IgD-negative memory B cell (primary cell): ENCODE measurements around the gene POU3F2. TPM values are rescaled to one million over a fixed set of nuclear protein-coding genes. Genes with fewer than 3 reads are reported as not detected.
A peak's percentile ranks its signal among the peaks of the same experiment; 100 is the strongest.

Experiments used
- H3K27ac Mint-ChIP-seq, 3 donors: one replicate each; pipeline ENCODE4 v1.8.0; 2020 to 2022; ENCODE audit warnings: mild to moderate bottlenecking in 3 of 3, mixed read lengths in 3 of 3, moderate library complexity in 1 of 3
- H3K27me3 Mint-ChIP-seq: one replicate; pipeline ENCODE4 v1.8.0; 2021; ENCODE audit warnings: mixed read lengths
- H3K36me3 Mint-ChIP-seq: one replicate; pipeline ENCODE4 v1.8.0; 2020; ENCODE audit warnings: mild to moderate bottlenecking, mixed read lengths
- H3K4me1 Mint-ChIP-seq, 3 donors: one replicate each; pipeline ENCODE4 v1.8.0; 2020 to 2022; ENCODE audit warnings: mixed read lengths in 3 of 3, mild to moderate bottlenecking in 1 of 3
- H3K4me3 Mint-ChIP-seq, 4 donors: one replicate each; pipeline ENCODE4 v1.8.0; 2020 to 2022; ENCODE audit warnings: mild to moderate bottlenecking in 4 of 4, mixed read lengths in 4 of 4, moderate library complexity in 3 of 4
- H3K9me3 Mint-ChIP-seq, 3 donors: one replicate each; pipeline ENCODE4 v1.8.0; 2020 to 2021; ENCODE audit warnings: mixed read lengths in 3 of 3, mild to moderate bottlenecking in 1 of 3
- polyA plus RNA-seq: library from polyadenylated mRNA; unstranded; fragments of 300-500 nt; fragmentation: Illumina TruSeq; gene quantifications from one replicate; pipeline ENCODE4 v1.2.3, GENCODE V29; 2021

The POU3F2 gene
- not detected for polyA plus RNA-seq

DNA sequence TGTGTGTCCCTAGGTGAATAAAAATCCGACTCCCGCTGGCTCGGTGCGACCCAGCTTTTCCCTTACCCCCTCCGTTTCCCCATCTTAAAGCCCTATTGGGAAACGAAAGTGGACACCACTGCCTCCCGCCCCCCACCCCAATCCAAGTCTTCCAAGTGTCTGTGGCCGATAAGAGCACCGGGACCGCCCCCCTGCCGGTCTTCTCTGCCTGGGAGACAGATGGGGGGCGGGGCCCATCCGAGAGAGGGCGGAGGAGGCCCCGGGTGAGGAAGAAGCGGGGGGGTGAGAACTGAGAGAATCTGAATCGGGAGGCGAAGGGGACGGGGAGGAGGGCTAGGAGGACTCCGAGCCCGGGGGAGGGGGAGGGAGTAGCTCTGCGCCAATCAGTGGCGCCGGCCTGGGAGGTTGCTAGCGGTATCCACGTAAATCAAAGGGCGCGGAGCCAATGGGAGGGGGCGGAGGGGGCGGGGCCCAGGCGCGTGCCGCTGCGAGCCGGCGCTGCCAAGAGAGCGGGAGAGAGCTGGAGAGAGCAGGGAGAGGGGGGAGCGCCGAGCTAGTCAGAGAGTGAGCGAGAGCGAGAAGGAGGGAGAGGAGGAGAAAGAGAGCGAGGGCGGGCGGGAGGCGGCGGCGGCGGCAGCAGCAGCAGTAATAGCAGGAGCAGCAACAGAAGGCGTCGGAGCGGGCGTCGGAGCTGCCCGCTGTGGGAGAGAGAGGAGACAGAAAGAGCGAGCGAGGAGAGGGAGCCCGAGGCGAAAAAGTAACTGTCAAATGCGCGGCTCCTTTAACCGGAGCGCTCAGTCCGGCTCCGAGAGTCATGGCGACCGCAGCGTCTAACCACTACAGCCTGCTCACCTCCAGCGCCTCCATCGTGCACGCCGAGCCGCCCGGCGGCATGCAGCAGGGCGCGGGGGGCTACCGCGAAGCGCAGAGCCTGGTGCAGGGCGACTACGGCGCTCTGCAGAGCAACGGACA lies at the start of gene POU3F2:
TSS of gene POU3F2 (plus strand) at position 515 of the 972 bp plus-strand sequence. CDS start at position 815, 300 bp downstream.
- H3K27me3 Mint-ChIP-seq: peaks cover 62% of the 10 kb centered on the region
- peak within 1 kb of the TSS; percentile 84 to 98 (median 94) for H3K4me3 Mint-ChIP-seq
- peaks cover 19 to 40% (median 29%) of the 10 kb centered on the region in 3 donors for H3K4me1 Mint-ChIP-seq
- H3K9me3 Mint-ChIP-seq: peaks cover 0 to 9% (median 0%) of the 10 kb centered on the region in 3 donors
- H3K36me3 Mint-ChIP-seq: peaks cover 3% of the 10 kb centered on the region
- peak within 1 kb of the TSS; percentile 83 to 93 (median 87) for H3K27ac Mint-ChIP-seq

DNA sequence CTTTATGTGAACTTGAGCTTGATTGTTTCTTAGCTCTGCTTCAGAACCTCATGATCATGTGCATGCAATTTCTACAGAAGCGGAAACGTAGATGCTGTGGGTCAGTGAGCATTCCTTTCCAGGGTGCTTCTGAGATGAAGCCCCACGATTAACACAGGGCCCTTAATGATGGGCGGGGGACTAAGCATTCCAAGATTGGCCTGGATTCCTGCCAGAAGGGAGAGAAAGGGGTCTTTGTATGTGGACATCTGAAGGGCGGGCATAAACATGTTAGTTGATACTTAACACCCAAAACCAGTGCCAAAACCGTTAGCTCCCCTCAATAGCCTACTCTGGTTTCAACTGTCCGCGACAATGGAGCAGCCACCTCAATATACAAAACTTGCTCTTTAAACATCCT lies 46.9 kb upstream of the POU3F2 start:
- H3K4me3 Mint-ChIP-seq: no peak overlapping the region
- no peaks in the 10 kb centered on the region for H3K36me3 Mint-ChIP-seq
- H3K27ac Mint-ChIP-seq: no peak overlapping the region
- no peaks in the 10 kb centered on the region for H3K9me3 Mint-ChIP-seq
- peaks cover 5% of the 10 kb centered on the region for H3K27me3 Mint-ChIP-seq
- no peaks in the 10 kb centered on the region for H3K4me1 Mint-ChIP-seq

DNA sequence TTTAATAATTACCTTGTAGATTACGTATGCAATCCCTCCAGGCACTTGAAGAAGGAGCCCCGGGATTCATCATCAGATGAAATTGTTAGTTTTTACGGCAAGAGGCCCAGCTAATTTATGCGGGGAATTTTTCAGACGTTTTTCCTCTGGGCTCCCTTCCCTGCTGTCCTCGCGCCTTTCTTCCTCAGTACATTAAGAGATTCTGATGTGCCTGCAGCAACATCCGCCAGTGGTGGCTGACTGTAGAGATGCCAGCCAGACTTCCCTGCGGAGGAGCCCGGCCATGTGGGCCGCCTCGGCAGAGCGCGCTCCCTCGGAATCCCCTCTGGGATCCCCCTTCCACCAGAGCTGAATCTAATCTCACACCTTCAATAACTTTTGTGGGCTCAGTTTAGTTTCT lies 46.4 kb upstream of the POU3F2 start:
- peaks cover 5% of the 10 kb centered on the region for H3K27me3 Mint-ChIP-seq
- H3K27ac Mint-ChIP-seq: no peak overlapping the region
- no peak overlapping the region for H3K4me3 Mint-ChIP-seq
- H3K9me3 Mint-ChIP-seq: no peaks in the 10 kb centered on the region
- no peaks in the 10 kb centered on the region for H3K36me3 Mint-ChIP-seq
- H3K4me1 Mint-ChIP-seq: no peaks in the 10 kb centered on the region

DNA sequence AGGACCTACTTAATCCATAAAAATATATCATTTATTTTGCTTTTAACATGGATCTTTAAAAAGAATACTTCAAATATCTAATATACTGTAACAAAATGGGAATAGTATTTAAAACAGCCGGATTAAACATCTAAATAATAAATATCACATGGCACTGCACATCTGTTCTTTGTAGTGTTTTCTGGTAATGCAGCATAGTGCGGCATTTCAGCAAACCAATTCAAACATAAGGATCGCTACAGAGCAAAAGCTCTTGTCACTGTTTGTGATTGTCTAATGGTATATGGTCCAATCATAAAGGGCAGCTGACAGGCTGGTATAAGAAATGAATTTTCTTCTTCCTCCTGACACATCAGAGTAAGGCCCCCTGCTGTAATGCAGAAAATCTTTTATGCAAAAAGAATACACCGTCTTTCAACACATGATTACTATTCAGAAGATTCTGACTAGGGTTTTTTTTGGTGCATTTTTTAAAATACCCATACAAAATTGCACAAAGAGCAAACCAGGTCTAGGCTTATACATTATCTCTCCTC lies 40.0 kb upstream of the POU3F2 start:
- H3K9me3 Mint-ChIP-seq: peaks cover 0 to 4% (median 0%) of the 10 kb centered on the region in 3 donors
- H3K36me3 Mint-ChIP-seq: no peaks in the 10 kb centered on the region
- H3K4me1 Mint-ChIP-seq: no peaks in the 10 kb centered on the region
- H3K27me3 Mint-ChIP-seq: peaks cover 5% of the 10 kb centered on the region
- H3K4me3 Mint-ChIP-seq: no peak overlapping the region
- H3K27ac Mint-ChIP-seq: no peak overlapping the region

DNA sequence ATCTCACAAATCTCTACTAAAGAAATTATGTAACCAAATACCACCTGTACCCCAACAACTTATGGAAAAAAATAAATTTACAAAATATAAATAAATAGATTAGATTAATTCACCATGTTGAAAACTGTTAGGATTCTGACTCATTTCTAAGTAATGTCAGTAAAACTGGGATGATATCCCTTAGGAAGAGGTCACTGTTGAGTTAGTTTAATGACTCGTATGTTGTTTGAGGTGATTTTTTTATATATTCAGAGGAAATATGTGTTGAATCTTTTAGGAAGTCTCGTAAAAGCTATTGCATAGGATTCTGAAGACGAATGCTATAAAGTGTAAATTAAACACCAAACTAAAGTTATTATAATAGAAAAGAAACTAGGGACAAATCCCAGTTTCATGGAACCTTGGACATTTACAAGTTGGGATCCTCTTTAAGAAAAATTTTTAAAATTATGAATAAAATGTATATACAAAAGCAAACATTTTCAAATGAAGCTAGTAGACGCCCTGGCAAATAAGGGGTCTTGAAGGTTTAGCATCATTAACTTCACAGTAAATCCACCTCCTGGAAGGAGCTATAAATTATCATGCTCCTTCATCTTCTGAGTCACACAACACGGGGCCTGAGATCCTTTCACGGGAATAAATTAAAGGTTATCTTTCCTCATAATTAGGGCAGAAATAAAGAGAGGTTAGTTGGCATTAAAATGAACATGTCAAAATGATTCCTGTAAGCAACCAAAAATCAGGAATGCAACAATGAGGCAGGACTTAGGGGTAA lies 37.0 kb upstream of the POU3F2 start:
- Mint-ChIP-seq H3K9me3 (peaks cover 0 to 4% (median 0%) of the 10 kb centered on the region in 3 donors), H3K27me3 (peaks cover 5% of the 10 kb centered on the region), H3K4me3 (no peak overlapping the region), H3K36me3 (no peaks in the 10 kb centered on the region), H3K4me1 (no peaks in the 10 kb centered on the region), H3K27ac (no peak overlapping the region)

DNA sequence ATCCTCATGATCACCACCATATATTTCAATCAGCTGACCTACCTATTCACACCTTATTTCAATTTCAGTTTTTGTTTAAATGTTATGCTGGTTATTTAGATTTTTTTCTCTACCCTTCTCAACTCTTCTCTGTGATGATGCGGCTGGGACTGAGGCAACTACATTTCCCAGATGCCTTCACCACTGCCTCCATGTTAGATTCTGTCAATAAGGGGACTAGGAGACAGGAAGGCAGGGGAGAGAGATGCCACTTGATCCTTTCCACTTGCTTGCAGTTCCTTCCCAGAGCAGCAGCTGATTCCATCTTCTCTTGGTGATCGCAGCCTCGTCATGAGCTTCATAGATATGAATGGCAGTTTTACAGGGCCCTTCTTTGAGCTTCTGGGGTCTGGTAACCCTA lies 33.5 kb upstream of the POU3F2 start:
- Mint-ChIP-seq H3K4me3 (no peak overlapping the region), H3K9me3 (peaks cover 2 to 6% (median 4%) of the 10 kb centered on the region in 3 donors), H3K27ac (no peak overlapping the region), H3K36me3 (peaks cover 2% of the 10 kb centered on the region), H3K4me1 (no peaks in the 10 kb centered on the region), H3K27me3 (no peaks in the 10 kb centered on the region)

DNA sequence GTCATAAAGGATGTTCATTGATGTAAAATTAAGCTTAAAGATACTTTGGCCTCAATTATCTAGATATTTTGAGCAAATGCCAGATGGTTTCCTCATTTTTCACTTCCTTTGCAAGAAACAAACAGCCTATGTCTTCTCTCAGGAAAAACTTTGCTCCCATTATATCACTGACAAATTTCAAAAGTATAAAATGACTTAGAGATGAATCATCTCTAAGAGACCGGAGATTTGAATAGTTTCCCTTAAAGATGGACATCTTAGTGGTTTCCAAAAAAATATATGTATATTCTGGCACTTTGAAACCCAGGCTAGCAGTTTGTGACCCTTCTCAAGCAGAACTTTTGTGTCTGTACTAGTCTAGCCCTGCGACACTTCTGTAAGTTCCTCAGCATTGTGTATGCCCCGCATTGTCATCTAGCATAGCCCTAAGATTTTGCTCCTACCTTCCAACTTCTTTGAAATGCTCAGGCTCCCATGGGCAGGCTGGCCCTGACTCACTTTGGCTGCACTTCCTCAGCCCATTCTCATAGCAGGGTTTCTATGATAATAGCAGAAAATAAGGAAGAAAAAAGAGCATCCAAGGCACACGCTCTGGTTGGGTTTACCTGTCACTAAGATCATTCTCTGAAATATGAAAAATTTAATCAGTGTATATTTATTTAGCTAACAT lies 25.7 kb upstream of the POU3F2 start:
- Mint-ChIP-seq H3K27ac (no peak overlapping the region), H3K4me3 (no peak overlapping the region), H3K4me1 (no peaks in the 10 kb centered on the region), H3K27me3 (no peaks in the 10 kb centered on the region), H3K36me3 (peaks cover 2% of the 10 kb centered on the region), H3K9me3 (peaks cover 0 to 4% (median 3%) of the 10 kb centered on the region in 3 donors)

DNA sequence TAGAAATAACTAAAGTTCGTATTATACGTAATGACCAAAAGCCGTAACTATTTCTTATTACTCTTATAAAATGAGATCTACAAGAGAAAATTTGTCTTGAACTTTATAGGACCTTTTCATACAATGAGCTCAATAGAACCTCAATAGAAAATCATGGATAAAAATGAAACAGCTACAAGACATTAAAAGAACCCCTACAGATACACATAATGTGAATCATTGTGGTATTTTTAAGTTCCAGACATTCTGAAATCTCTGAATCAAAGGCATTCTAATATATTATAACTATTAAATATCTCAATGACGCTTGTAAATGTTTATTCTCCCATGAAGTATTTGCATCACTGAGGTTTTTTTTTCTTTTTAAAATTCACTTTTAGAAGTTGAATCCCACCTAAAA lies 22.2 kb upstream of the POU3F2 start:
- Mint-ChIP-seq H3K4me1 (no peaks in the 10 kb centered on the region), H3K27ac (no peak overlapping the region), H3K27me3 (peaks cover 2% of the 10 kb centered on the region), H3K4me3 (no peak overlapping the region), H3K36me3 (no peaks in the 10 kb centered on the region), H3K9me3 (peaks cover 1 to 8% (median 2%) of the 10 kb centered on the region in 3 donors)

DNA sequence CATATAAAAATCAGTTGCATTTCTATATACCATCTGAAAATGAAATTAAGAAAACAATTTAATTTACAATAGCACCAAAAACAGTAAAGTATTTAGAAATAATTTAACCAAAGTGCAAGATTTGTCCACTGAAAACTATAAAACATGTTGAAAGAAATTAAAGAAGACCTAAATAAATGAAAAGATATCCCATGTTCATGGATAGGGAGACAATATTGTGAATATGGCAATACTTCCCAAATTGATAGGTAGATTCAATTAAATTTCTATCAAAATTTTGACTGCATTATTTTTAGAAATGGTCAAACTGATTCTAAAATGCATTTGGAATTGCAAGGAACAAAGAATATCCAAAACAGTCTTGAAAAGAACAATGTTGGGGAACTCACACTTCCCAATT lies 17.6 kb upstream of the POU3F2 start:
- Mint-ChIP-seq H3K9me3 (peaks cover 2 to 8% (median 3%) of the 10 kb centered on the region in 3 donors), H3K27me3 (peaks cover 9% of the 10 kb centered on the region), H3K27ac (no peak overlapping the region), H3K4me1 (no peaks in the 10 kb centered on the region), H3K36me3 (peaks cover 2% of the 10 kb centered on the region), H3K4me3 (no peak overlapping the region)

DNA sequence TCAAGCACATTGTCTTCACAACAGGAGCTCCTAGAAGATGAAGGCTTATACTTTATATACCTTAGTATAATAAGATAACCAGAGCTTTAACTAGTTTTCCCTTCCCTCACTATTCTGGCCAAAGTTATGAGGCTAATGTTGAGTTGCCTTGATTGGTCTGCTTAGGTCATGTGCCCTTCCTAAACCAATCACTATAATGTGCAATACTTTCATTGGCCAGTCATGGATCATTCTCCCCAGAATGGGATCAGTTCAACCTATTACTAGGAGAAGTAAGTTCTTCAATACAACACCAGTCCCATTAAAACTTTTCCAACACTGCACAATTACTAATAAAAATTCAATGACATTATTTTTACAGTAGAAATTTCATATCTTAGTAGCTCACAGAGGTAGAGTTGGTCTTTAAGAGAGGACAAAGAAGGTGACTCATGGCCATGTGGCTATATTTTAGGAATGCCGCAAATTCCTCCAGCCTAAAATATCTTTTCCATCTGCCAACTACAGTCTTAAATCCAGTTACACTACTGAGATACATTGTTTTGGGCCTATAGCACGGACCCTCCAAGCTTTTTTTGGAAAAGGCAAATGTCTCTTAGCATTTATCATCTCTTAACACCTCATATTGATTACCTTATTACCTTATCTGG lies 12.5 kb upstream of the POU3F2 start:
- Mint-ChIP-seq H3K4me3 (no peak overlapping the region), H3K4me1 (peaks cover 0 to 10% (median 9%) of the 10 kb centered on the region in 3 donors), H3K27me3 (peaks cover 41% of the 10 kb centered on the region), H3K27ac (no peak overlapping the region), H3K36me3 (peaks cover 2% of the 10 kb centered on the region), H3K9me3 (peaks cover 0 to 2% (median under 1%) of the 10 kb centered on the region in 3 donors)

DNA sequence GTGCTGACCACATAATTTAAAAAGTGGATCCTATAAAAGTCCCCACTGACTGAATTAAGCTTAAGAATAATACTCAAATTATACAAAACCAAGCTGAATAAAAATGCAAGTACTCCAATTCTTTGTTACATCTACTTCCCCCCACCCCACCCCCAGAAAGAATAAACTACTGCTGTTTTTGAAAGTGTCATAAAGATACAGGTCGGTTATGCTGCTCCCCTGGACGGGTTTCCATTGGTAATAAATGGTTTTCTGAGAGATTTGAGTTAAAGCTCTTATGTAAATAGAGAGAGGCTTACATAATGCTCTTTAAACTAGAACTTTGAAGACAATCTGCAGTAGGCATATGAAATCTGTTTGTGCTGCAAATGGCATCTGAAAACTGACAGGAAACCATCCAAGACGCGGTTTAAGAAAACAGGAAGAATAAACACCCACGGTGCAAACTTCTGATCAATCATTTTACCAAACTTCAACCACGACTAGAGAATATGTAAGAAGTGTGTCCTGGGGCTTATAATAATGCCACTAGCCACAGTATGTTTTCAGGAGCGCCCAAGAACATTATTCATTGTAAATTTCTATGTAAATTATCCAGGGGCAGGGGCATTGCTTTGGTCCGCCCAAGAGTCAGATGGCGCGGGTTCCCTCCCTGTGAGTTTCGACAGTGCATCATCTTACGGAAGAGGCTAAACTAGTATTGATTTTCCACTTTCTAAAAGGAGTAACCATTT lies 10.8 kb upstream of the POU3F2 start:
- no peaks in the 10 kb centered on the region for H3K36me3 Mint-ChIP-seq
- H3K27ac Mint-ChIP-seq: peak overlapping the region in 2 of 3 donors; percentile 54 to 75
- peaks cover 51% of the 10 kb centered on the region for H3K27me3 Mint-ChIP-seq
- H3K9me3 Mint-ChIP-seq: peaks cover 0 to 2% (median 2%) of the 10 kb centered on the region in 3 donors
- H3K4me1 Mint-ChIP-seq: peaks cover 4 to 15% (median 11%) of the 10 kb centered on the region in 3 donors
- H3K4me3 Mint-ChIP-seq: peak overlapping the region; percentile 28 to 79 (median 57)

DNA sequence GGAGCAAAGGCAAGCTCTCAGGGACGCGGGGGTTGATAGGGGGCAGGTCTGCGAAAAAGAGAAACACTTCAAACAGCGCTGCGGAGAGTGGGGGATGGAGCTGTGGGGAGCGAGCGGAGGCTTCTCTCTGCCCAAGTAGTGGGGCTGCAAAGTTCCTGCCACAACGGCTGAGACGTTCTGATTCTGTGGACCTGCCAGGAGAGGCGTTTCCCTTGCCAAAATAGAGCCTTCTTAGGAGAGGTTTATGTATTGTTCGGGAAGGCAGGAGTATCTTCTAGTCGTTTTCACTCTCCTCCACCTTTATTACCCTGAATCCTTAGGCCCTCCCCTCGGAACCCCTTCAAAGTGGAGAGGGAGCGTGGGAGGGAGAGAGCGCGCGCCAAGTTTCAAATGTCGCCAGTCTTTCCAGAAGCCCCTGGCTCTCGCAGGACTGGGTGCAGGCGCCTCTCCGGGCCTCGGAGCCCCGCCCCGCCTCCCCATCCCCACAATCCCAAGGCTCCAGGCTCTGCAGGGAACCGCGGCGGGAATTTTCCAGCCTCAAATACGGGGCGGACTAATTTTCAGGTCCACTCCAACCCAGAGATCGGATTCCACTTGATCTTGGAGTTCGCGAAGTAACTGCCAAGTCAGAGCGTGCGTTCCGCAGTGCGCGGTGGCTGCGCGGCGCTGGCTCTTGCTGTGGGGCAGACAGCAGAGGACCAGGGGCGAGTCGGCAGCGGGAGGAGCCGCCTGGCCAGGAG lies 10.0 kb upstream of the POU3F2 start:
- Mint-ChIP-seq H3K9me3 (peaks cover 0 to 8% (median 2%) of the 10 kb centered on the region in 3 donors), H3K4me1 (peaks cover 4 to 15% (median 14%) of the 10 kb centered on the region in 3 donors), H3K36me3 (no peaks in the 10 kb centered on the region), H3K27me3 (peaks cover 53% of the 10 kb centered on the region), H3K4me3 (peak overlapping the region; percentile 28 to 79 (median 57)), H3K27ac (peak overlapping the region in 2 of 3 donors; percentile 54 to 75)
